GM12873 (cell line): Measurements from ENCODE around the gene ACE.

Source experiments
- CTCF ChIP-seq: IDR thresholded peaks from 2 replicates; pipeline ENCODE4 v1.5.1; 2012; ENCODE audit warnings: low read depth, mild to moderate bottlenecking, moderate library complexity, low read length, control low read depth; ENCODE audit not compliant: insufficient read depth; ENCODE audit errors: missing control alignments

The ACE gene

GRCh38 chr17:63516910-63517824 is 40.3 kb downstream of the ACE start:
- TF ChIP-seq CTCF = no peak

GRCh38 chr17:63517825-63518534 is 41.1 kb downstream of the ACE start:
- TF ChIP-seq CTCF = no peak

DNA sequence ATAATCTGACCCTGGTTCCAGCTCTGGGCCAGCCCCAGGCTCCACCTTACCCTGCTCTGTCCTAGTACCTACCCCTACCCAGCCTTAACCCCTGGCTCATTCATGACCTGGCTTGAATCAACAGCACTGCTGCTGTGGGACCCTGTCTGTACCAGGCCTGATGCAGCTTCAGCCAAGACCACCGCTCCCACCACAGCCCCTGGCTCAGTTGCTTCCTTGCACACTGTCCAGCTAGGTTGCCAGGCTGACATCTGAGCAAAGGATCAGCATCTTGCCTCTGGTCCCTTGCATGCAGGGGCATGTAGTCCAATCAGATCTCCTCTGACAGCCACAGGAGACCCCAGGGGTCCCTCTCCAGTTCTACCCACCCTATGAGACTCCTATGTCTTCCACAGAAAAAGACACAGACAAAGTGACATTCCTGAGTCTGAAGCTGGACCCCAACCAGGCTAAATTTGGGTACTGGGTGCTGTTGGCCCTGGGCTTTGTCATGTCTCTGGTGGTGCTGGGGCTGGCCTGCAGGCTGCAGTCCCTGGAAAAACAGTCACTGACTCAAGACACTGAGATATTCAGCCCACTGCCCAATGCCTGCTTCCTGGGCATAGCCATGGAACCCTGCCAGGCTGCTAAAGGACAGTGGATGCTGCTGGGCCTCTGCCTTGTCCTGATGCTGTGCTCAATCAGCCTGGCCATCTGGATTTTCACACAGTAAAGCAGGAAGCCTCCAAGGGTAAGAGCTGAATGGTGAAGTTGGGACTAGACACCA is 42.4 kb downstream of the ACE start:
- TF ChIP-seq CTCF = no peak

GRCh38 chr17:63519972-63520882 is 43.4 kb downstream of the ACE start:
- no peak for TF ChIP-seq CTCF

GRCh38 chr17:63523253-63523855 is 46.5 kb downstream of the ACE start, which contains the start of gene KCNH6:
Gene KCNH6, plus strand, starts transcription at chr17:63523358. Its CDS starts 56 bp downstream, at chr17:63523414.
- no peak for TF ChIP-seq CTCF

- no peak for TF ChIP-seq CTCF
Measured at GRCh38 chr17:63524051-63524450, 47.2 kb downstream of the ACE start.
